A549 (cell line): Measurements from ENCODE around the gene PEAK3. TPM values are rescaled to one million over a fixed set of nuclear protein-coding genes. Genes with fewer than 3 reads are reported as not detected.

ENCODE experiments used
- ATAC-seq, 2 experiments: fragments of 200-7000 bp in 1 of 2; fragments of >200 bp in 1 of 2; cut with Nextera tagmentation in 1 of 2; cut with Tn5 transposase in 1 of 2; 3 replicates each; pipeline versions ENCODE4 v1.8.0 to v1.9.1; 2018 to 2020; ENCODE audit warnings: mild to moderate bottlenecking in 1 of 2, moderate library complexity in 1 of 2
- CTCF ChIA-PET: fragments of 300-600 bp; sonication (Branson Sonifier 250); formaldehyde crosslinking; extraction: SDS; loops from one replicate; lab custom pipeline; 2021; ENCODE audit warnings: antibody characterized with exemption, inconsistent platforms; lab: Yijun Ruan, JAX
- POLR2A ChIA-PET: fragments of 350-600 bp; formaldehyde crosslinking; extraction: SDS; loops from one replicate; lab custom pipeline; 2021; ENCODE audit warnings: antibody characterized with exemption, inconsistent platforms; lab: Yijun Ruan, JAX
- DNase-seq, 2 experiments: peaks; one replicate each; pipeline versions ENCODE4 v3.0.0 to v3.0.0-alpha.2; 2011 to 2016; ENCODE audit warnings: low read depth in 1 of 2, low spot score in 1 of 2
- FAIRE-seq: peaks from 2 replicates; lab custom pipeline; 2011; peaks lifted over from hg19 to GRCh38; lab: Jason Lieb, UNC
- H3K27ac ChIP-seq, 2 experiments: fragments of >200 bp; sonication (Bioruptor Twin); formaldehyde crosslinking; 3 replicates each; pipeline ENCODE4 v1.5.1; 2016 to 2017
- H3K4me1 ChIP-seq: fragments of >200 bp; sonication (Bioruptor Twin); formaldehyde crosslinking; 3 replicates; pipeline ENCODE4 v1.6.1; 2016
- H3K4me2 ChIP-seq: fragments of >200 bp; sonication (Bioruptor Twin); formaldehyde crosslinking; 3 replicates; pipeline ENCODE4 v1.6.1; 2016
- H3K4me3 ChIP-seq: fragments of >200 bp; sonication (Bioruptor Twin); formaldehyde crosslinking; 3 replicates; pipeline ENCODE4 v1.5.1; 2016
- H3K9me3 ChIP-seq: fragments of >200 bp; sonication (Bioruptor Twin); formaldehyde crosslinking; 3 replicates; pipeline ENCODE4 v1.6.1; 2016
- BCL3 ChIP-seq: fragments of >200 bp; sonication (Bioruptor Twin); formaldehyde crosslinking; IDR thresholded peaks from 3 replicates; pipeline ENCODE4 v1.6.1; 2016
- CBX8 ChIP-seq: fragments of 200-600 bp; sonication (generic); IDR thresholded peaks from 2 replicates; pipeline ENCODE4 v1.6.1; 2016
- CEBPB ChIP-seq, 2 experiments: fragments of >200 bp in 1 of 2; sonication (Bioruptor Twin) in 1 of 2; formaldehyde crosslinking in 1 of 2; IDR thresholded peaks; 2 replicates each; pipeline ENCODE4 v1.6.1; 2012 to 2016
- CHD2 ChIP-seq: fragments of 150-350 bp; IDR thresholded peaks from 2 replicates; pipeline ENCODE4 v1.6.1; 2014; ENCODE audit warnings: low read length; ENCODE audit not compliant: partially characterized antibody
- CTCF ChIP-seq: fragments of >200 bp; sonication (Bioruptor Twin); formaldehyde crosslinking; IDR thresholded peaks from 3 replicates; pipeline ENCODE4 v1.5.1; 2016
- EHF ChIP-seq: fragments of 250-450 bp; sonication (Bioruptor Pico); IDR thresholded peaks from 2 replicates; pipeline ENCODE4 v1.5.0; 2020; ENCODE audit warnings: mild to moderate bottlenecking
- EP300 ChIP-seq, 2 experiments: fragments of >200 bp; sonication (Bioruptor Twin); formaldehyde crosslinking; IDR thresholded peaks; 2 replicates in 1 of 2; 3 replicates in 1 of 2; pipeline ENCODE4 v1.6.1; 2016 to 2017
- FOSL2 ChIP-seq, 2 experiments: fragments of 450-650 bp in 1 of 2; fragments of >200 bp in 1 of 2; sonication (Bioruptor Twin) in 1 of 2; formaldehyde crosslinking; IDR thresholded peaks; 2 replicates each; pipeline versions ENCODE4 v1.5.0 to v1.6.1; 2016 to 2020; ENCODE audit warnings: mild to moderate bottlenecking in 1 of 2, moderate library complexity in 1 of 2
- HMGXB4 ChIP-seq: fragments of 250-450 bp; sonication (Bioruptor Pico); IDR thresholded peaks from 2 replicates; pipeline ENCODE4 v1.5.0; 2021; ENCODE audit warnings: mild to moderate bottlenecking, moderate library complexity, borderline replicate concordance
- HOXA7 ChIP-seq: fragments of 250-450 bp; sonication (Bioruptor Pico); IDR thresholded peaks from 2 replicates; pipeline ENCODE4 v1.5.0; 2020; ENCODE audit warnings: mild to moderate bottlenecking, moderate library complexity
- JUN ChIP-seq, 2 experiments: fragments of >200 bp; sonication (Bioruptor Twin); formaldehyde crosslinking; IDR thresholded peaks; 2 replicates in 1 of 2; 3 replicates in 1 of 2; pipeline ENCODE4 v1.6.1; 2016 to 2017
- KDM1A ChIP-seq: fragments of 200-600 bp; sonication (generic); IDR thresholded peaks from 2 replicates; pipeline ENCODE4 v1.6.1; 2016; ENCODE audit warnings: low read depth, mild to moderate bottlenecking
- KDM5A ChIP-seq: fragments of 200-600 bp; sonication (generic); IDR thresholded peaks from 2 replicates; pipeline ENCODE4 v1.6.1; 2016; ENCODE audit warnings: antibody characterized with exemption, mild to moderate bottlenecking
- MAX ChIP-seq: IDR thresholded peaks from 2 replicates; pipeline ENCODE4 v1.6.1; 2012
- PBX3 ChIP-seq: IDR thresholded peaks from 2 replicates; pipeline ENCODE4 v1.6.1; 2012
- POLR2AphosphoS2 ChIP-seq: conservative IDR thresholded peaks from 2 replicates; pipeline ENCODE4 v1.6.1; 2012; ENCODE audit warnings: low read length, improper control_type of control experiment, inconsistent platforms
- RARB ChIP-seq: fragments of 250-450 bp; sonication (Bioruptor Pico); IDR thresholded peaks from 2 replicates; pipeline ENCODE4 v1.8.0; 2021; ENCODE audit warnings: mild to moderate bottlenecking, moderate library complexity
- RCOR1 ChIP-seq: fragments of 150-350 bp; IDR thresholded peaks from 2 replicates; pipeline ENCODE4 v1.6.1; 2014; ENCODE audit warnings: antibody characterized with exemption, low read length, low read depth
- SREBF2 ChIP-seq: fragments of 450-650 bp; IDR thresholded peaks from 2 replicates; pipeline ENCODE4 v1.6.1; 2014; ENCODE audit warnings: mild to moderate bottlenecking, moderate library complexity
- TP53 ChIP-seq: fragments of 250-450 bp; sonication (Bioruptor Pico); IDR thresholded peaks from 2 replicates; pipeline ENCODE4 v1.5.0; 2021; ENCODE audit warnings: mild to moderate bottlenecking, moderate library complexity
- ZFP36 ChIP-seq: fragments of 450-650 bp; IDR thresholded peaks from 2 replicates; pipeline ENCODE4 v1.6.1; 2014; ENCODE audit warnings: borderline replicate concordance; ENCODE audit not compliant: partially characterized antibody
- WGBS: methylation state at CpG from one replicate; pipeline ENCODE4 v1.1.6; 2017; ENCODE audit errors: missing lambda C conversion rate; 5-methylcytosine and 5-hydroxymethylcytosine counted together
- polyA plus RNA-seq, 4 experiments: library from polyadenylated mRNA; depleted of rRNA in 3 of 4; stranded (reverse); fragments of >200 nt; fragmentation: RNase III in 1 of 4; extraction: RNeasy Plus Mini Kit Qiagen cat#74134 plus additional on column Dnase treatment in 1 of 4; gene quantifications; 2 replicates in 3 of 4; 3 replicates in 1 of 4; pipeline ENCODE4 v1.2.3, GENCODE V29; 2011 to 2017

Gene PEAK3
- polyA plus RNA-seq, 2 of the 4 experiments (the other 2 are of a cell fraction) = not detected

GRCh38 chr19:2231621-2232221 lies 50.3 kb downstream of the PEAK3 start:
- Histone ChIP-seq H3K27ac (0 out of 6 replicates have a peak overlapping the region, but pooled peaks of 1 of the 2 experiments have one; percentile 1), H3K9me3 (no peaks in the 10 kb centered on the region), H3K4me1 (no peaks in the 10 kb centered on the region; the same call in 2 of the 3 replicates), H3K4me2 (no peak overlapping the region), H3K4me3 (no peak overlapping the region)
- DNase-seq = peak in 1 of 2 experiments; percentile 34
- no peak for FAIRE-seq
- ATAC-seq = peak; percentile 15; a peak in 3 of 6 replicates
- ChIA-PET CTCF (interaction anchor here (1.0 to 1.1 kb wide), 3 partner anchors 76 to 212 kb away, joined by 3 read pairs; no protein-coding TSS in a partner anchor), POLR2A (no interaction called here)
- 86% methylated on average over 10 of the region's 21 CpGs for WGBS
- no peak for TF ChIP-seq KDM1A
- no peak for TF ChIP-seq CEBPB (IDR thresholded peaks at IDR 0.05)
- TF ChIP-seq KDM5A = no peak
- no peak for TF ChIP-seq CBX8
- peak; percentile 11; the same call in 1 of the 2 replicates for TF ChIP-seq PBX3
- TF ChIP-seq JUN (IDR thresholded peaks at IDR 0.05) = 0 out of 5 replicates have a peak, but pooled peaks of 1 of the 2 experiments have one; percentile 9
- no peak for TF ChIP-seq EHF (CRISPR knock-in tag)
- TF ChIP-seq RCOR1 = no peak
- no peak for TF ChIP-seq HOXA7
- TF ChIP-seq TP53 (CRISPR knock-in tag) = no peak
- 0 out of 3 replicates have a peak, but pooled peaks have one; percentile 8 for TF ChIP-seq CTCF
- TF ChIP-seq SREBF2 = no peak

- FAIRE-seq (no peak), ATAC-seq (peak; percentile 15 to 16; a peak in 3 of 6 replicates), DNase-seq (no peak)
- Histone ChIP-seq H3K4me3 (no peak overlapping the region), H3K4me2 (no peak overlapping the region), H3K27ac (peak overlapping the region in 1 of 2 experiments; percentile 8; a peak in 1 of 6 replicates), H3K4me1 (no peaks in the 10 kb centered on the region; the same call in 2 of the 3 replicates), H3K9me3 (no peaks in the 10 kb centered on the region)
- CTCF ChIA-PET = interaction anchor here (1.0 to 1.1 kb wide), 3 partner anchors 75 to 211 kb away, joined by 3 read pairs; no protein-coding TSS in a partner anchor
- no peak for TF ChIP-seq FOSL2 (IDR thresholded peaks at IDR 0.05)
- TF ChIP-seq FOSL2 (CRISPR knock-in tag; IDR thresholded peaks at IDR 0.05) = no peak
- 0 out of 2 replicates have a peak, but pooled peaks have one; percentile 3 for TF ChIP-seq POLR2AphosphoS2
- POLR2A ChIA-PET = no interaction called here
- WGBS = 72% methylated on average over 9 of the region's 12 CpGs
Observed at GRCh38 chr19:2230807-2231533, 51.0 kb downstream of the PEAK3 start.

GRCh38 chr19:2230033-2230531 lies 51.9 kb downstream of the PEAK3 start:
- Histone ChIP-seq H3K4me3 (no peak overlapping the region), H3K27ac (no peak overlapping the region), H3K9me3 (no peaks in the 10 kb centered on the region), H3K4me2 (no peak overlapping the region), H3K4me1 (no peaks in the 10 kb centered on the region; the same call in 2 of the 3 replicates)
- no peak for DNase-seq
- 92% methylated on average over 32 of the region's 43 CpGs for WGBS
- no peak for FAIRE-seq
- ChIA-PET POLR2A (no interaction called here), CTCF (interaction anchor here (1.0 kb wide), 1 partner anchor 27 kb away, joined by 3 read pairs; no protein-coding TSS in a partner anchor)
- TF ChIP-seq MAX (no peak), CHD2 (no peak), ZFP36 (no peak), POLR2AphosphoS2 (no peak), RARB (CRISPR knock-in tag) (no peak), FOSL2 (IDR thresholded peaks at IDR 0.05) (no peak), FOSL2 (CRISPR knock-in tag; IDR thresholded peaks at IDR 0.05) (no peak), BCL3 (no peak), CEBPB (IDR thresholded peaks at IDR 0.05) (no peak), EP300 (IDR thresholded peaks at IDR 0.05) (no peak), HMGXB4 (CRISPR knock-in tag) (no peak), KDM1A (no peak)
- ATAC-seq = no peak
